H1 (cell line): ENCODE measurements around the gene SCN1B. TPM values are rescaled to one million over a fixed set of nuclear protein-coding genes. Genes with fewer than 3 reads are reported as not detected.

ENCODE experiments used
- CTCF ChIA-PET: fragments of 300-600 bp; sonication (Branson Sonifier 250); formaldehyde crosslinking; loops from one replicate; lab custom pipeline; 2021; ENCODE audit not compliant: partially characterized antibody; lab: Charles Lee
- POLR2A ChIA-PET: fragments of 300-600 bp; sonication (Branson Sonifier 250); formaldehyde crosslinking; loops from one replicate; lab custom pipeline; 2021; ENCODE audit warnings: inconsistent platforms; ENCODE audit not compliant: partially characterized antibody; lab: Charles Lee
- DNase-seq, 2 experiments: peaks; one replicate each; pipeline versions ENCODE4 v3.0.0 to v3.0.0-alpha.2; 2010 to 2022; ENCODE audit warnings: low spot score in 2 of 2, low read depth in 1 of 2, mixed read lengths in 1 of 2
- FAIRE-seq: peaks from 2 replicates; lab custom pipeline; 2011; peaks lifted over from hg19 to GRCh38; lab: Jason Lieb, UNC
- H2AFZ ChIP-seq: 2 replicates; pipeline ENCODE4 v1.8.1; 2012; ENCODE audit warnings: low read length, inconsistent platforms
- H2AK5ac ChIP-seq: 2 replicates; pipeline ENCODE4 v1.6.1; 2013; ENCODE audit warnings: low read depth, low read length
- H2BK120ac ChIP-seq: replicated peaks from 2 replicates; pipeline ENCODE3; 2013; ENCODE audit warnings: low read depth, low read length, inconsistent platforms
- H2BK12ac ChIP-seq: 2 replicates; pipeline ENCODE4 v1.6.1; 2013; ENCODE audit warnings: low read depth, low read length
- H2BK15ac ChIP-seq: 2 replicates; pipeline ENCODE4 v1.6.1; 2013; ENCODE audit warnings: low read length
- H2BK20ac ChIP-seq: 2 replicates; pipeline ENCODE4 v1.6.1; 2013; ENCODE audit warnings: low read length
- H2BK5ac ChIP-seq: 2 replicates; pipeline ENCODE4 v1.6.1; 2013; ENCODE audit warnings: low read depth, low read length
- H3K14ac ChIP-seq: 2 replicates; pipeline ENCODE4 v1.6.1; 2013; ENCODE audit warnings: inconsistent platforms; ENCODE audit not compliant: insufficient read length
- H3K18ac ChIP-seq: 2 replicates; pipeline ENCODE4 v1.6.1; 2013; ENCODE audit warnings: low read length; ENCODE audit errors: extremely low read depth
- H3K23ac ChIP-seq: 2 replicates; pipeline ENCODE4 v1.6.1; 2013; ENCODE audit warnings: inconsistent platforms; ENCODE audit not compliant: insufficient read length
- H3K23me2 ChIP-seq: 2 replicates; pipeline ENCODE4 v1.6.1; 2013; ENCODE audit warnings: low read depth, low read length
- H3K27ac ChIP-seq: 2 replicates; pipeline ENCODE4 v1.6.1; 2011; ENCODE audit warnings: low read depth, low read length, inconsistent platforms
- H3K27me3 ChIP-seq, 4 experiments: replicated peaks in 1 of 4; 1 replicate in 1 of 4; 2 replicates in 3 of 4; pipeline versions ENCODE4 v1.6.1 to v1.8.1; 2011 to 2013; ENCODE audit warnings: low read length in 3 of 4, mild to moderate bottlenecking in 3 of 4, inconsistent platforms in 2 of 4, mixed read lengths in 2 of 4, moderate library complexity in 1 of 4; ENCODE audit not compliant: control insufficient read depth in 3 of 4, insufficient read depth in 3 of 4; ENCODE audit errors: extremely low read depth in 1 of 4
- H3K36me3 ChIP-seq, 4 experiments: 2 replicates each; pipeline versions ENCODE4 v1.6.1 to v1.8.1; 2011 to 2013; ENCODE audit warnings: mild to moderate bottlenecking in 4 of 4, low read length in 3 of 4, moderate library complexity in 2 of 4, control low read depth in 1 of 4, inconsistent platforms in 1 of 4; ENCODE audit not compliant: insufficient read depth in 4 of 4, control insufficient read depth in 2 of 4
- H3K4ac ChIP-seq: replicated peaks from 2 replicates; pipeline ENCODE3; 2013; ENCODE audit warnings: low read length, low read depth, mixed read lengths, inconsistent platforms; ENCODE audit not compliant: insufficient read length
- H3K4me1 ChIP-seq, 4 experiments: replicated peaks in 1 of 4; 1 replicate in 1 of 4; 2 replicates in 3 of 4; pipeline versions ENCODE4 v1.6.1 to v1.8.1; 2011 to 2013; ENCODE audit warnings: low read length in 3 of 4, inconsistent platforms in 2 of 4, mixed read lengths in 1 of 4; ENCODE audit not compliant: insufficient read depth in 4 of 4, control insufficient read depth in 3 of 4
- H3K4me2 ChIP-seq, 2 experiments: 2 replicates each; pipeline versions ENCODE4 v1.6.1 to v1.8.1; 2011 to 2013; ENCODE audit warnings: low read depth in 2 of 2, low read length in 2 of 2, control low read depth in 1 of 2, inconsistent platforms in 1 of 2, mild to moderate bottlenecking in 1 of 2; ENCODE audit not compliant: insufficient read depth in 1 of 2
- H3K4me3 ChIP-seq, 4 experiments: fragments of 200-600, 300-600 bp in 1 of 4; sonication (generic), shearing (Covaris generic), sonication (Bioruptor Twin) in 1 of 4; 2 replicates each; pipeline versions ENCODE4 v1.5.1 to v1.8.1; 2011 to 2016; ENCODE audit warnings: low read length in 4 of 4, low read depth in 3 of 4, control low read depth in 2 of 4, inconsistent platforms in 2 of 4, mild to moderate bottlenecking in 2 of 4, mixed read lengths in 1 of 4, moderate library complexity in 1 of 4; ENCODE audit not compliant: insufficient read depth in 2 of 4; ENCODE audit errors: extremely low read depth in 1 of 4
- H3K56ac ChIP-seq: replicated peaks from 2 replicates; pipeline ENCODE3; 2013; ENCODE audit warnings: low read depth, mild to moderate bottlenecking, mixed read lengths, low read length, inconsistent platforms; ENCODE audit not compliant: insufficient read length
- H3K79me1 ChIP-seq: 2 replicates; pipeline ENCODE4 v1.6.1; 2013; ENCODE audit warnings: low read depth, low read length, control low read depth
- H3K79me2 ChIP-seq, 2 experiments: 2 replicates each; pipeline versions ENCODE4 v1.6.1 to v1.8.1; 2012 to 2013; ENCODE audit warnings: low read length in 2 of 2, mild to moderate bottlenecking in 2 of 2, inconsistent platforms in 1 of 2; ENCODE audit not compliant: insufficient read depth in 2 of 2, control insufficient read depth in 1 of 2
- H3K9ac ChIP-seq, 4 experiments: replicated peaks in 1 of 4; 1 replicate in 1 of 4; 2 replicates in 3 of 4; pipeline versions ENCODE4 v1.6.1 to v1.8.1; 2011 to 2013; ENCODE audit warnings: low read depth in 3 of 4, low read length in 3 of 4, control low read depth in 2 of 4, mild to moderate bottlenecking in 2 of 4, moderate library complexity in 2 of 4, inconsistent platforms in 1 of 4; ENCODE audit errors: extremely low read depth in 1 of 4
- H3K9me3 ChIP-seq, 2 experiments: 2 replicates each; pipeline versions ENCODE4 v1.6.1 to v1.8.1; 2012 to 2013; ENCODE audit warnings: mild to moderate bottlenecking in 2 of 2, moderate library complexity in 2 of 2, control low read depth in 1 of 2, inconsistent platforms in 1 of 2, low read depth in 1 of 2, low read length in 1 of 2, mixed read lengths in 1 of 2; ENCODE audit not compliant: insufficient read depth in 2 of 2
- H4K20me1 ChIP-seq, 2 experiments: replicated peaks in 1 of 2; 2 replicates each; pipeline versions ENCODE3 to v1.8.1; 2011 to 2013; ENCODE audit warnings: inconsistent platforms in 2 of 2, low read length in 2 of 2, mild to moderate bottlenecking in 1 of 2; ENCODE audit not compliant: insufficient read depth in 2 of 2, control insufficient read depth in 1 of 2
- H4K5ac ChIP-seq: 2 replicates; pipeline ENCODE4 v1.6.1; 2013; ENCODE audit warnings: low read length, low read depth, mixed read lengths, inconsistent platforms; ENCODE audit not compliant: insufficient read length
- H4K8ac ChIP-seq: 2 replicates; pipeline ENCODE4 v1.8.0; 2013; ENCODE audit warnings: mild to moderate bottlenecking, moderate library complexity, low read length, inconsistent platforms; ENCODE audit not compliant: insufficient read depth; ENCODE audit errors: extremely low read depth
- H4K91ac ChIP-seq: replicated peaks from 2 replicates; pipeline ENCODE3; 2013; ENCODE audit warnings: low read length, mixed read lengths, inconsistent platforms; ENCODE audit not compliant: insufficient read length
- ASH2L ChIP-seq: fragments of 200-600, 300-600 bp; sonication (generic); IDR thresholded peaks from one replicate; pipeline ENCODE4 v1.7.1; 2017; ENCODE audit warnings: low read length
- CBX5 ChIP-seq: fragments of 300-800, 300-1000 bp; sonication (generic); IDR thresholded peaks from 2 replicates; pipeline ENCODE4 v1.7.1; 2016; ENCODE audit warnings: antibody characterized with exemption, low read length, low read depth
- CEBPB ChIP-seq: IDR thresholded peaks from 2 replicates; pipeline ENCODE4 v1.6.1; 2012; ENCODE audit warnings: low read depth, low read length
- KDM1A ChIP-seq: fragments of 200-600, 300-600 bp; sonication (generic); IDR thresholded peaks from 2 replicates; pipeline ENCODE4 v1.7.1; 2016; ENCODE audit warnings: mild to moderate bottlenecking, low read length, borderline replicate concordance
- PHF8 ChIP-seq: fragments of 200-600 bp; sonication (generic); conservative IDR thresholded peaks from 2 replicates; pipeline ENCODE4 v1.7.1; 2012; ENCODE audit warnings: low read depth, mild to moderate bottlenecking, inconsistent platforms, low read length, moderate library complexity
- RBBP5 ChIP-seq: IDR thresholded peaks from 2 replicates; pipeline ENCODE4 v1.7.1; 2012; ENCODE audit warnings: low read depth, mild to moderate bottlenecking, inconsistent platforms, low read length, moderate library complexity, borderline replicate concordance
- RFX5 ChIP-seq: IDR thresholded peaks from 2 replicates; pipeline ENCODE4 v1.6.1; 2011; ENCODE audit warnings: low read depth, low read length, improper control_type of control experiment, borderline replicate concordance
- SIN3A ChIP-seq, 2 experiments: IDR thresholded peaks in 1 of 2; conservative IDR thresholded peaks in 1 of 2; 2 replicates each; pipeline ENCODE4 v1.6.1; 2011 to 2012; ENCODE audit warnings: low read length in 2 of 2, improper control_type of control experiment in 1 of 2, low read depth in 1 of 2, mild to moderate bottlenecking in 1 of 2
- SIX5 ChIP-seq: IDR thresholded peaks from 2 replicates; pipeline ENCODE4 v1.6.1; 2011; ENCODE audit warnings: mild to moderate bottlenecking, low read depth, low read length
- TBP ChIP-seq: IDR thresholded peaks from 2 replicates; pipeline ENCODE4 v1.6.1; 2011; ENCODE audit warnings: low read depth, low read length, improper control_type of control experiment
- WGBS, 2 experiments: shearing (Covaris generic) in 1 of 2; methylation state at CpG; one replicate each; pipeline versions ENCODE4 v1.1.6 to v1.1.7; 2013 to 2015; ENCODE audit warnings: low lambda C conversion rate in 2 of 2, mixed read lengths in 2 of 2, inconsistent platforms in 1 of 2, low coverage in 1 of 2, missing lambda C conversion rate in 1 of 2; ENCODE audit not compliant: insufficient replicate concordance in 2 of 2, insufficient coverage in 1 of 2, insufficient read length in 1 of 2; ENCODE audit errors: extremely low coverage in 1 of 2, missing lambda C conversion rate in 1 of 2; 5-methylcytosine and 5-hydroxymethylcytosine counted together
- polyA plus RNA-seq, 7 experiments: library from polyadenylated mRNA; depleted of rRNA in 3 of 7; stranded (reverse) in 5 of 7; unstranded in 2 of 7; fragments of >200 nt in 5 of 7; fragments of 200-250 nt in 2 of 7; gene quantifications; 1 replicate in 5 of 7; 2 replicates in 1 of 7; 4 replicates in 1 of 7; pipeline versions ENCODE4 v1.2.1 to v1.2.3, GENCODE V29; 2011 to 2013; ENCODE audit warnings: missing spikeins in 2 of 7, mixed read lengths in 2 of 7
- total RNA-seq: library from RNA; stranded (reverse); fragmentation: NEBNext Ultra II Directional; extraction: Animal tissue kit (Norgen Biotek cat#: 25700); gene quantifications from 2 replicates; pipeline ENCODE4 v1.2.1, GENCODE V29; 2021
- TF ChIP-seq, protein P1 (sequence below): IDR thresholded peaks from 2 replicates; pipeline ENCODE4 v1.6.1; 2011; ENCODE audit warnings: low read depth, mild to moderate bottlenecking, low read length; ENCODE audit not compliant: insufficient read depth

SCN1B gene
- total and polyA plus RNA-seq, 2 of the 8 experiments (the other 6 are each of a cell fraction or from before 2014, with no cell fraction given) = 3.1 to 3.5 TPM

DNA sequence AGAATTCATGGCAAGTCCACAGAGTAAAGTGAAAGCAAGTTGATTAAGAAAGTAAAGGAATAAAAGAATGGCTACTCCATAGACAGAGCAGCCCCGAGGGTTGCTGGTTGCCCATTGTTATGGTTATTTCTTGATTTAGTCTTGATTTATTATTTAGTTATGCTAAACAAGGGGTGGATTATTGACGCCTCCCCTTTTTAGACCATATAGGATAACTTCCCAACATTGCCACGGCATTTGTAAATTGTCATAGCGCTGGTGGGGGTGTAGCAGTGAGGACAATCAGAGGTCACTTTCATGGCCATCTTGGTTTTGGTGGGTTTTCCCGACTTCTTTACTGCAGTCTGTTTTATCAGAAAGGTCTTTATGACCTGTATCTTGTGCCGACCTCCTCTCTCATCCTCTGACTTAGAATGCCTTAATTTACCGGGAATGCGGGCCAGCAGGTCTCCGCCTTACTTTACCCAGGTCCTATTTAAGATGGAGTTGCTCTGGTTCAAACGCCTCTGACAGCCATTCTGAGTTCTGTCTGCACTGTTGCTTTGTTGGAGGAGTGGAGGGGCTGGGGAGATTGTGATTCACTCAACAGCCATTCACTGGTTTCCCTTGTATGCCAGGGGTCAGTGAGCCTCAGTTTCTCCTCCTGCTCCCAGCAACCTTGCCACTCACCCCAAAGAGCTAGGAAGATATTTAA lies 38.8 kb downstream of the SCN1B start:
- Histone ChIP-seq H2AK5ac (peak overlapping the region; percentile 20; the same call in 1 of the 2 replicates), H3K79me1 (no peaks in the 10 kb centered on the region), H2BK120ac (peak overlapping the region; percentile 94), H4K20me1 (no peaks in the 10 kb centered on the region), H2AFZ (no peak overlapping the region), H4K8ac (no peak overlapping the region), H3K4me1 (peaks cover 3 to 13% (median 11%) of the 10 kb centered on the region in 4 experiments), H4K91ac (peak overlapping the region; percentile 99), H3K14ac (no peak overlapping the region), H3K27ac (peak overlapping the region; percentile 92), H3K9ac (no peak overlapping the region), H2BK15ac (no peak overlapping the region; the same call in 1 of the 2 replicates), H3K79me2 (no peaks in the 10 kb centered on the region), H3K9me3 (peaks cover 3 to 4% of the 10 kb centered on the region in 2 experiments; a peak in 3 of 4 replicates), H3K56ac (peak overlapping the region; percentile 17), H3K4me2 (peak overlapping the region; percentile 56 to 65), H3K23me2 (no peaks in the 10 kb centered on the region; the same call in 1 of the 2 replicates), H2BK5ac (peak overlapping the region; percentile 98; the same call in 1 of the 2 replicates), H3K36me3 (no peaks in the 10 kb centered on the region), H2BK20ac (no peak overlapping the region), H3K23ac (no peak overlapping the region), H4K5ac (peak overlapping the region; percentile 63), H2BK12ac (peak overlapping the region; percentile 40; the same call in 1 of the 2 replicates), H3K4me3 (peak overlapping the region in 1 of 4 experiments; percentile 37; a peak in 3 of 8 replicates), H3K27me3 (no peaks in the 10 kb centered on the region), H3K4ac (peak overlapping the region; percentile 96), H3K18ac (peak overlapping the region; percentile 89)
- no peak for FAIRE-seq
- DNase-seq = no peak
- WGBS, 2 experiments = 56% methylated on average over 10 of the region's 10 CpGs; no CpG with 5 or more reads in 1 of the 2 experiments
- POLR2A ChIA-PET = interaction anchor here (0.6 to 3.0 kb wide), 9 partner anchors 10 to 143 kb away, joined by 3 to 26 read pairs (median 3); no protein-coding TSS in a partner anchor
- CTCF ChIA-PET = interaction anchor here (1.2 to 5.0 kb wide), 15 partner anchors 11 to 156 kb away, joined by 3 to 73 read pairs (median 8); partner anchors contain the start of genes FXYD7 and LGI4
- TF ChIP-seq RBBP5 (no peak), CEBPB (no peak), CBX5 (no peak), PHF8 (no peak), TBP (no peak), ASH2L (no peak), SIX5 (no peak), SIN3A (conservative IDR thresholded peaks at IDR 0.05 in 1 of 2, IDR thresholded peaks at IDR 0.05 in 1 of 2; ENCODE audit: low read depth in 1 of 2, low read length in 2 of 2) (no peak), KDM1A (no peak), RFX5 (no peak)
- TF ChIP-seq, protein P1, sequence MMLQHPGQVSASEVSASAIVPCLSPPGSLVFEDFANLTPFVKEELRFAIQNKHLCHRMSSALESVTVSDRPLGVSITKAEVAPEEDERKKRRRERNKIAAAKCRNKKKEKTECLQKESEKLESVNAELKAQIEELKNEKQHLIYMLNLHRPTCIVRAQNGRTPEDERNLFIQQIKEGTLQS = no peak
